IPS DF 4.7 (cell line): ENCODE results near the gene CFAP43.
"Not testable (repeated sequence)": the region's sequence is repeated elsewhere in the genome, so short reads cannot be mapped to it uniquely, and the experiment has no call there.

ENCODE experiments used
- DNase-seq: peaks from one replicate; pipeline ENCODE4 v3.0.0-alpha.2; 2013; ENCODE audit warnings: low spot score; ENCODE audit errors: extremely low read depth

The CFAP43 gene

GRCh38 chr10:104232613-104233102, 494 bp upstream of the CFAP43 start:
- DNase-seq, result no peak

- no peak for DNase-seq
Measured at GRCh38 chr10:104230490-104230889, 1.7 kb downstream of the CFAP43 start.

- no peak for DNase-seq
Measured at GRCh38 chr10:104223304-104223703, 8.9 kb downstream of the CFAP43 start.

GRCh38 chr10:104220522-104220921, 11.6 kb downstream of the CFAP43 start:
- DNase-seq, result no peak

- DNase-seq, result no peak
Measured at GRCh38 chr10:104218751-104219150, 13.4 kb downstream of the CFAP43 start.

- no peak for DNase-seq
Measured at GRCh38 chr10:104216631-104217030, 15.5 kb downstream of the CFAP43 start.

GRCh38 chr10:104209575-104210198, 22.5 kb downstream of the CFAP43 start:
- DNase-seq, result no peak

GRCh38 chr10:104208730-104209129, 23.4 kb downstream of the CFAP43 start:
- no peak for DNase-seq

- no peak for DNase-seq
Measured at GRCh38 chr10:104202231-104202630, 29.9 kb downstream of the CFAP43 start.

GRCh38 chr10:104201636-104202035, 30.5 kb downstream of the CFAP43 start:
- no peak for DNase-seq

GRCh38 chr10:104199567-104199966, 32.6 kb downstream of the CFAP43 start:
- no peak for DNase-seq

GRCh38 chr10:104197364-104197763, 34.8 kb downstream of the CFAP43 start:
- no peak for DNase-seq

- no peak for DNase-seq
Measured at GRCh38 chr10:104195706-104196105, 36.5 kb downstream of the CFAP43 start.

GRCh38 chr10:104193787-104194186, 38.4 kb downstream of the CFAP43 start:
- no peak for DNase-seq

GRCh38 chr10:104190695-104191094, 41.5 kb downstream of the CFAP43 start:
- no peak for DNase-seq

GRCh38 chr10:104183682-104184081, 48.5 kb downstream of the CFAP43 start:
- DNase-seq, result no peak

GRCh38 chr10:104174136-104174535, 58.0 kb downstream of the CFAP43 start:
- not testable (repeated sequence) for DNase-seq

- DNase-seq, result no peak
Measured at GRCh38 chr10:104170610-104171254, 61.4 kb downstream of the CFAP43 start.

- no peak for DNase-seq
Measured at GRCh38 chr10:104155591-104155990, 76.6 kb downstream of the CFAP43 start.

GRCh38 chr10:104151737-104152136, 80.4 kb downstream of the CFAP43 start:
- DNase-seq, result no peak

GRCh38 chr10:104150139-104150538, 82.0 kb downstream of the CFAP43 start:
- DNase-seq, result no peak

- DNase-seq, result no peak
Measured at GRCh38 chr10:104146882-104147281, 85.3 kb downstream of the CFAP43 start.

- no peak for DNase-seq
Measured at GRCh38 chr10:104144931-104145330, 87.2 kb downstream of the CFAP43 start.
